Esophagus squamous epithelium (tissue), 4 donors: ENCODE results near the gene ATP5PB.

Experiments used
- POLR2A ChIP-seq, 4 donors: fragments of 450-650 bp; IDR thresholded peaks; one replicate each; pipeline ENCODE4 v1.6.1; 2017; ENCODE audit warnings: antibody characterized with exemption in 4 of 4, mild to moderate bottlenecking in 4 of 4, moderate library complexity in 3 of 4
- TF ChIP-seq, protein P1 (sequence below), 6 experiments: fragments of 450-650 bp in 4 of 6; fragments of 200-600 bp in 2 of 6; sonication (generic) in 2 of 6; IDR thresholded peaks; one replicate each; pipeline ENCODE4 v1.5.1; 2016 to 2019; ENCODE audit warnings: antibody characterized with exemption in 6 of 6, mild to moderate bottlenecking in 4 of 6, moderate library complexity in 4 of 6

DNA sequence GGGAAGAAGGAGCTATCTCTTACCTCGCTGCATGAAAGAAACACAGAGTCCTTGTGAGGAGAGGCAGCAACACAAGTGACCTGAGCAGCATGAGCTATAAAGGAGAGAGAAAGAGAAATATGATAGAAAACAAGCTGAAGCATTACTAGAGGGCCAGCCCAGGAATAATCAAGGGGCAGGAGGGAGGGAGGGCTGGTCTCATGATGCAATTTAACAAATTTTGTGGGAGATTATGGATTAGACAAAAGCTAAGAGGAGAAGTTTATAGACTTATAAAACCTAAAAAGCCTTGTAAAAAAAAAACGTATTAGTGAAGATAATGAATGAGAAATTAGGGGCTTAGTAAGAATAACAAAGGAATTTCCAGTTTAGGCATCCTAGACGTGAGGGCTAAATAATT, 5.2 kb upstream of the ATP5PB start:
- TF ChIP-seq, protein P1, sequence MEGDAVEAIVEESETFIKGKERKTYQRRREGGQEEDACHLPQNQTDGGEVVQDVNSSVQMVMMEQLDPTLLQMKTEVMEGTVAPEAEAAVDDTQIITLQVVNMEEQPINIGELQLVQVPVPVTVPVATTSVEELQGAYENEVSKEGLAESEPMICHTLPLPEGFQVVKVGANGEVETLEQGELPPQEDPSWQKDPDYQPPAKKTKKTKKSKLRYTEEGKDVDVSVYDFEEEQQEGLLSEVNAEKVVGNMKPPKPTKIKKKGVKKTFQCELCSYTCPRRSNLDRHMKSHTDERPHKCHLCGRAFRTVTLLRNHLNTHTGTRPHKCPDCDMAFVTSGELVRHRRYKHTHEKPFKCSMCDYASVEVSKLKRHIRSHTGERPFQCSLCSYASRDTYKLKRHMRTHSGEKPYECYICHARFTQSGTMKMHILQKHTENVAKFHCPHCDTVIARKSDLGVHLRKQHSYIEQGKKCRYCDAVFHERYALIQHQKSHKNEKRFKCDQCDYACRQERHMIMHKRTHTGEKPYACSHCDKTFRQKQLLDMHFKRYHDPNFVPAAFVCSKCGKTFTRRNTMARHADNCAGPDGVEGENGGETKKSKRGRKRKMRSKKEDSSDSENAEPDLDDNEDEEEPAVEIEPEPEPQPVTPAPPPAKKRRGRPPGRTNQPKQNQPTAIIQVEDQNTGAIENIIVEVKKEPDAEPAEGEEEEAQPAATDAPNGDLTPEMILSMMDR (IDR thresholded peaks at IDR 0.05): no peak
- no peak for TF ChIP-seq POLR2A (IDR thresholded peaks at IDR 0.05)
